GM12872 (cell line): ENCODE results near the gene ARHGAP27.

Experiments used
- TF ChIP-seq, protein P1 (sequence below): IDR thresholded peaks from 3 replicates; pipeline ENCODE4 v1.5.1; 2011; ENCODE audit warnings: low read depth, mild to moderate bottlenecking, low read length, moderate library complexity; ENCODE audit not compliant: insufficient read depth

The ARHGAP27 gene

DNA sequence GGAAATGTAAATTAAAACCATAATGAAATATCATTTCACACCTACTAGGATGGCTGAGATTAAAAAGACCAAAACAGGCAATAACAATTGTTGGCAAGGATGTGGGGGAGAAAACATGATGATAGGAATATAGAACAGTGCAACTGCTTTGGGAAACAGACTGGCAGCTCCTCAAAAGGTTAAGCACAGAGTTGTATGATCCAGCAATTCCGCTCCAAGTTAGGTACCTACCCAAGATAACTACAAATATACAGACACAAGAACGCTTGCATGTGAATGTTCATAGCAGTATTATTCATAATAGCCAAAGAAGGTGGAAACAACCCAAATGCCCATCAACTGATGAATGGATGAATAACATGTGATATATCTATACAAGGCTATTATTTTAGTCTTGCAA lies 80.8 kb downstream of the ARHGAP27 start:
- TF ChIP-seq, protein P1, sequence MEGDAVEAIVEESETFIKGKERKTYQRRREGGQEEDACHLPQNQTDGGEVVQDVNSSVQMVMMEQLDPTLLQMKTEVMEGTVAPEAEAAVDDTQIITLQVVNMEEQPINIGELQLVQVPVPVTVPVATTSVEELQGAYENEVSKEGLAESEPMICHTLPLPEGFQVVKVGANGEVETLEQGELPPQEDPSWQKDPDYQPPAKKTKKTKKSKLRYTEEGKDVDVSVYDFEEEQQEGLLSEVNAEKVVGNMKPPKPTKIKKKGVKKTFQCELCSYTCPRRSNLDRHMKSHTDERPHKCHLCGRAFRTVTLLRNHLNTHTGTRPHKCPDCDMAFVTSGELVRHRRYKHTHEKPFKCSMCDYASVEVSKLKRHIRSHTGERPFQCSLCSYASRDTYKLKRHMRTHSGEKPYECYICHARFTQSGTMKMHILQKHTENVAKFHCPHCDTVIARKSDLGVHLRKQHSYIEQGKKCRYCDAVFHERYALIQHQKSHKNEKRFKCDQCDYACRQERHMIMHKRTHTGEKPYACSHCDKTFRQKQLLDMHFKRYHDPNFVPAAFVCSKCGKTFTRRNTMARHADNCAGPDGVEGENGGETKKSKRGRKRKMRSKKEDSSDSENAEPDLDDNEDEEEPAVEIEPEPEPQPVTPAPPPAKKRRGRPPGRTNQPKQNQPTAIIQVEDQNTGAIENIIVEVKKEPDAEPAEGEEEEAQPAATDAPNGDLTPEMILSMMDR = no peak

DNA sequence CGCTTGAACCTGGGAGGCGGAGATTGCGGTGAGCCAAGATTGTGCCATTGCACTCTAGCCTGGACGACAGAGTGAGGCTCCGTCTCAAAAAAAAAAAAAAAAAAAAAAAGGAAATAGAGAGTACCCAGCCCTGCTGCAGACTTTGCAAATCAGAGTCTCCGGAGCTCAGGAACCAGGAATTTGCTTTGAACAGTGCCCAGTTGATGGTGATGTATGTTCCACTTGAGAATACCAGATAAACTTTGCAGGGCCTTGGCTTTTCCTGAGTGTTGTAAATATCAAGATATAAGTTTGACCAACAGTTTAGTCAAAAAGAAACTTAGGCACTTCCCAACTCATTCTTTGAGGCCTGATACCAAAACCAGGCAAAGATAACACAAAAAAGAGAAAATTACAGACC lies 85.2 kb downstream of the ARHGAP27 start:
- TF ChIP-seq, protein P1 = no peak

DNA sequence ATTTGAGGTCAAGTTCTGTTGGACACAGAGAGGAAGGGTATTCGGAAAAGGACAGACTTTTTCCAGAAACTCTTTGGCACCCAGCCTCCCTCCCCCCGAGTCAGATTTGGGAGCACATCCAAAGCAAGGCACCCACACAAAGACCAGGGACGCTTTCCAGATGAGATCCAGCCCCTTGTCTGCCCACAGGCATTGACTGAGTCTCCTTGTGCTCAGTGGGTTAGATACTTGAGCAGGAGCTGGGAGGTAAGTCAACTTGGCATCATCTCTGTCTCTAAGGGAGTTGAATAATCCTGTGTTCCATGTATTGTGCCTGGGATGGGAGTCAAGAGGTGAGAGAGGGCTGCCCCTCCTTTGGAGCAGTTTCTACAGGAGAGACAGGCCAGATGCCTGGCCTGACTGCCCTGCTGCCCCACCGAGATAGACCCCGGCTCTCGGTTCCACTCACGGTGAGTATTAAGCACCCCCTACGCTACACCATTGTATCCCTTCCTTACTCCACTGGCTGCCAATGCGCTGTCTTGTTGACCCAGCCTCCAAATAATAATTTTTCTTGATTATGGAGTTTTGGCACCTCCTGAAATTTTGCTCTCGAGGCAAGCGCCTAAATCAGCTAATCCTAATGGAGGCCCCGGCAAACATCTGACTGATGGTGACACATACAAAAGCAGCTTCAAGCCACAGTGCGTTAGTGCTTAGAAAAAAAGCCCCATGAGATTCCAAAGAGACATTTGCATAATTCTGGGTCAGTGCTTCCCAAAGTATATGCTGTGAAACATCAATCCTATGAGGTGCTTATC lies 86.3 kb downstream of the ARHGAP27 start:
- TF ChIP-seq, protein P1 = no peak

DNA sequence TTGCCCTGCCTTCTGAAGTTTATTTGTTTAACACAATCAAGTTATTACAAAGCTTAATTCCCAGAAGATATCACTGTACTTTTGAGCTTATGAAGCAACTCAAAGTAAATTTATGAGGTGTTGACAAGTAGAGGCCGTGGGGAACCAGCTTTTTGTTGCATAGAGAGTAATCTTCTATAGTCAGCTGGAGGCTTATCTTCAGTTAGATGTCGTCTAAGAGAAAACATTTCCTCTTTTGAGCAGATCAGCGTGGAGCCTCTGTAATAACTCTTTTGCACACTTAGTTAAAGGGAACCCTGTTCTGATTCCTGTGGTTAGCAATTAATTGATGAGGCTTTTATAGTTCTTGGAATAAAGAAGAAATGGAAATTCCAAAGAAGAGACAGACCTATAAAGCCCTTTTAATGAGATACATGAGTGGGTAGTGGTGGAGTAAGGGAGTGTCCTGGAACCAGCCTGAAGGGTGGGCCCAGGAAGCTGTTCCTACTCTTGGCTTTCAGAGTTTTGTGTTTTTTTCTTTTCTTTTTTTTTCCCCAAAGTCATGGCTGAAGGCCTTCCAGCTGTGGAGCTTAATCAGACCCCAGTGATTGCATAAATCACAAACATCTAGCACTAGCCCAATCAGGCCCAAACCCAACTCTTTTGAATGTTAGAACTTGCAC lies 87.0 kb downstream of the ARHGAP27 start:
- TF ChIP-seq, protein P1 = no peak

DNA sequence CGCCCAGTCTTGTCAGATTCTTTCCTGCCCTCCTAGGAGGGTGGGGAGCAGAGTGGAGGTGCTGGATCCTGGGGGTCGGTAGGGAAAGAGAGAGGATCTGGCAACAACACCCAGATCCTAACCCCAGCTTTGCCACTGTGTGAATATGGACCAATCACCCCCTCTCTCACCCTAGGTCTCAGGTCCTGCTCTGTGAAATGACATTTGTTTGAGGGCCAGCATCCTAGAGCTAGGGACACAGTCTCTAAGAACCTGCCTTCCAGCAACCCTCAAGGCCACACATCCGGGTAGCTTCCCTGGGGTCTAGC lies 87.5 kb downstream of the ARHGAP27 start:
- TF ChIP-seq, protein P1 = no peak
